Activated gamma-delta T cell treated with anti-CD3 and anti-CD28 coated beads, Interleukin-2, amount 50 U/mL, for 16 hours (primary cell): Measurements from ENCODE around the gene MGST3.
"Not testable (repeated sequence)": the region's sequence is repeated elsewhere in the genome, so short reads cannot be mapped to it uniquely, and the experiment has no call there.

Source experiments
- DNase-seq: peaks from one replicate; pipeline ENCODE4 v3.0.0-alpha.2; 2020; ENCODE audit warnings: low read depth

MGST3 gene

GRCh38 chr1:165630629-165631341 is at the start of gene MGST3:
TSS of gene MGST3 (plus strand) at chr1:165631234. CDS start at chr1:165649848, 18,614 bp downstream.
- DNase-seq = peak; percentile 91

DNA sequence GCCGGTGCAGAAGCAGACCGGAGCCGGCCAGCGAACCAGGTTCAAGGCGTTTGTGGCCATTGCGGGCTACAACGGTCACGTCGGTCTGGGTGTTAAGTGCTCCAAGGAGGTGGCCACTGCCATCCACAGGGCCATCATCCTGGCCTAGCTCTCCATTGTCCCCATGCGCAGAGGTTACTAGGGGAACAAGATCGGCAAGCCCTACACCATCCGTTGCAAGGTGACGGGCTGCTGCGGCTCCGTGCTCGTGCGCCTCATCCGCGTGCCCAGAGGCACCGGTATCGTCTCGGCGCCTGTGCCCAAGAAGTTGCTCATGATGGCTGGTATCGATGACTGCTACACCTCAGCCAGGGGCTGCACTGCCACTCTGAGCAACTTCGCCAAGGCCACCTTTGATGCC is 49.1 kb upstream of the MGST3 start:
- no peak for DNase-seq

DNA sequence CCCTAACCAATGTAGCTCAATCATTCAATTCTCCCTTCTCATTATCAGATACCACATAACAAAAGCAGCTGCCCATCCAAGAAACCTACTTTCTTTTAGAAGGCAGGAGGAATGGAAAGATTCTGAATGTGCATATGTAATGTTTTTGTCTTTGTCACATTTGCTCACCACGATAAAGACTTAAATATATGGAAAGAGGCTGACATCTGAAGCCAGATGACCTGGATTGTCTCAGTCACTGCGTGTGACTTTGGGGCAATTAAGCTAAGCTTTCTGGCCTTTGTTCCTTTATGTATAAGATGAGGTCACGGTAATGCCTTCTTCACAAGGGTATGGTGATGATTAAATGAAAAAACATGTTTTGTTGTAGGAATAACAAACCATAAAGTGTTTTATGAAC is 44.6 kb upstream of the MGST3 start:
- no peak for DNase-seq

DNA sequence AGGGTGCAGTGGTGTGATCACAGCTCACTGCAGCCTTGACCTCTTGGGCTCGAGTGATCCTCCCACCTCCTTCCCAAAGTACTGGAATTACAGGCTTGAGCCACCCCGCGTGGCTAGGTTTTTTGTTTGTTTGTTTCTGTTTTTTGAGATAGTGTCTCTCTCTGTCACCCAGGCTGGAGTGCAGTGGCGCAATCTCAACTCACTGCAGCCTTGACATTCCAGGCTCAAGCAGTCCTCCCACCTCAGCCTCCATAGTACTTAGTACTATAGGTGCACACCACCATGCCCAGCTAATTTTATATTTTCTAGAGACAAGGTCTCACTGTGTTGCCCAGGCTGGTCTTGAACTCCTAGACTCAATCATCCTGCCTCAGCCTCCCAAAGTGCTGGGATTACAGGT is 39.6 kb upstream of the MGST3 start:
- DNase-seq = not testable (repeated sequence)

GRCh38 chr1:165592945-165593823 is 37.9 kb upstream of the MGST3 start:
- peak; percentile 70 for DNase-seq

GRCh38 chr1:165595246-165595938 is 35.6 kb upstream of the MGST3 start:
- no peak for DNase-seq

GRCh38 chr1:165597883-165598675 is 33.0 kb upstream of the MGST3 start:
- DNase-seq = peak; percentile 90

- DNase-seq = no peak
These were observed 32.4 kb upstream of the MGST3 start for GRCh38 chr1:165598676-165599059.

GRCh38 chr1:165600793-165601192 is 30.2 kb upstream of the MGST3 start:
- no peak for DNase-seq

DNA sequence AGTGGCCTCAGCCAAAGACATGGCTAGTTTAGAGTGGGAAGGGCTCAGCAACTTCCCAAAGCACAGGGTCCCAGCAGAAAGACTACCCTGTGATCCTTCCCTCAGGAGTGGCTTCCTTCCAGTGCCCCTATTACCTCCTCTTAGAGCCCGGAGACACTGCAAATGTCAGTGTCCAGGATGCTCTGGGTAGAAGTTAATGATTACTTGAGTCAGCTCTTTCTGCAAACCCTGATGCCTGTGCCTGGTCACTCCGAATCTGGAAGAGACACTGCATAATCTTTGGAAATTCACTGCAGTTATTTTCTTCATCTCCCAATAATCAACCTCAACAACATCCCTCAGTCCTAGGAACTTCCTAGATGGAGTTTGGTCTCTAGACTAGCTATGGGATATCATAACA is 27.2 kb upstream of the MGST3 start:
- DNase-seq = no peak

GRCh38 chr1:165605246-165605645 is 25.8 kb upstream of the MGST3 start:
- no peak for DNase-seq

DNA sequence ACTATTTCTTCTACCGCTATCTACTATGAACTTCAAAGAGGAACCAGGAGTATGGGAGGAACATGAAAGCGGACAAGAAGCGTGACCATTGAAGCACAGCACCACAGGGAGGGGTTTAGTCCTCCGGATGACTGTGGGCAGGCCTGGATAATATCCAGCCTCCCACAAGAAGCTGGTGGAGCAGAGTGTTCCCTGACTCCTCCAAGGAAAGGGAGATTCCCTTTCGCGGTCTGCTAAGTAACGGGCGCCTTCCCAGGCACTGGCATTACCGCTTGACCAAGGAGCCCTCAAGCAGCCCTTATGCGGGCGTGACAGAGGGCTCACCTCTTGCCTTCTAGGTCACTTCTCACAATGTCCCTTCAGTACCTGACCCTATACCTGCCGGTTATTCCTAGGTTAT is 24.4 kb upstream of the MGST3 start:
- DNase-seq = not testable (repeated sequence)

DNA sequence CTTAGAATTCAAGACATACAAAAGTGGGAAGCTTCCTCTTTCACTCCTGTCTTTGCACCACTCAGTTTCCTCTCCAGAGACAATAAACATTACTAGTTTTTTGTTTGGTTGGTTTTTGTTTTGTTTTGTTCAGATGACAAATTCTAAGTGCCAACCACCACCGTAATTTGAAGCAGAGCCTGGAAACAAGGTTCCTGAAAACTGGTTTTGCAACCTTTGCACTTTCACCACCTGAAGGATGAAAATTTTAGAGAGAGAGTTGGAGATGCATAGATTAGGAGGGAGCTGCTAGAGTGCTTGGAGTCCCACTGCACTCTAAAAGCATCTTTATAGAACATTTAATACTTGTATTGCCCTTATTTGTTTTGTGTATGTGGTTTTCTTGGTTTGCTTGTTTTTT is 20.2 kb upstream of the MGST3 start:
- no peak for DNase-seq

DNA sequence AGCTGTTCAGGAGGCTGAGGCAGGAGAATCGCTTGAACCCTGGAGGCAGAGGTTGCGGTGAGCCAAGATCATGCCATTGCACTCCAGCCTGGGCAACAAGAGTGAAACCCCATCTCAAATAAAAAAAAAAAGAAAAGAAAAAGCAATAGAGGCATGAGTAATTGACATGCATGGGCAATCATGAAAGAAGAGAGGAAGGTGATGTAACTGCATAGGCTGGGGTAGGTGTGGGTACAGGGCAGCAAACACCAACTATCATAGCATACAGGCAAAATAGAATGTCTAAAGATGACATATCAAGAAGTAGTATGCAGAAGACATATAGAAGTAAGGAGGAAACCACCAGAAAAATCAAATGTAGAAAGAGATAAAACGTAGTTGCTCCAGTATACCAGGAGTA is 19.0 kb upstream of the MGST3 start:
- no peak for DNase-seq

DNA sequence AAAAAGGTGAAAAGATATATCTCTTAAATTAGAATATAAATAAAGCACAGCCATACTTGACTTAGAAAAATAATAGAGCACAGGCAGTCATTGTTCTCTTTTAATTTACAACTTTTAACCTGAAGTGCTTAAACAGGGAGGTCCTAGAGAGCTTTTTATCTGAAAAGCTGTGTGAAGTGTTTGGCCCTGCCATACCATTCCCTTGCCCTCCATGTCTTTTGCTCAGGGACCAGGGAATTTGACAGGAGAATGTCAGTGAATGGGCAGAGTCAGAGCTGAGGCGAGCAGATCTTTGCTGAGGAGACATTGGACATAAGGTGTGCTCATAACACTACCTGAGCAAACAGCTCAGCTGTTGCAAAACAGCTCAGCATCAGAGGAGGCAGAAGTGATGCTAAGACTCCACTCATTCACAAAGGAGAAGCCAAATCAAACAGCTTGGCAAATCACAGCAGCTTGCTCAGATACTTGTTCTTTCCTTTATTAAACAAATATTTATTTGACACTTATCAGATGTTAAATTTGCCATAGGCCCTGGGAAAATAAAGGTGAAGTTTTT is 14.9 kb upstream of the MGST3 start:
- no peak for DNase-seq

GRCh38 chr1:165616987-165617546 is 14.0 kb upstream of the MGST3 start:
- DNase-seq = no peak

GRCh38 chr1:165619647-165620151 is 11.3 kb upstream of the MGST3 start:
- DNase-seq = no peak

GRCh38 chr1:165623624-165624023 is 7.4 kb upstream of the MGST3 start:
- DNase-seq = no peak

DNA sequence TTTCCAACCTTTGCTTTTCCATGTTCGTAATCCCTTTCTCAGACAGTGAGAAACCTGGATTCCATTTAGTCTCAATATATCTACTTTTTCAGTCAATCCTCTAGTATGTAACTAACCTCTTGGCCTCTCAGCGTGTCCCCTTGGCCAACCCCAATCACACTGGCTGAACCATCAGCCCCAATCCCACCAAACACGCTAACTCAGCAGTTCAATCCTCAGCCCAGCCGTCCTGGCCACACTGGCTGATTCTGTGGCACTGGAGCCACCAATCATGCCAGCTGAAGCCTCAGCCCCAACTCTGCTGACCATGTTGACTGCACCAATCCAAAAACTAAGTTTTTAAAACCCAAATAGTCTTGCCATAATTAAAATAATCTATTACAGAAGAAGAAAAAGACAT is 6.6 kb upstream of the MGST3 start:
- DNase-seq = no peak

GRCh38 chr1:165628147-165628822 is 2.7 kb upstream of the MGST3 start:
- DNase-seq = no peak

DNA sequence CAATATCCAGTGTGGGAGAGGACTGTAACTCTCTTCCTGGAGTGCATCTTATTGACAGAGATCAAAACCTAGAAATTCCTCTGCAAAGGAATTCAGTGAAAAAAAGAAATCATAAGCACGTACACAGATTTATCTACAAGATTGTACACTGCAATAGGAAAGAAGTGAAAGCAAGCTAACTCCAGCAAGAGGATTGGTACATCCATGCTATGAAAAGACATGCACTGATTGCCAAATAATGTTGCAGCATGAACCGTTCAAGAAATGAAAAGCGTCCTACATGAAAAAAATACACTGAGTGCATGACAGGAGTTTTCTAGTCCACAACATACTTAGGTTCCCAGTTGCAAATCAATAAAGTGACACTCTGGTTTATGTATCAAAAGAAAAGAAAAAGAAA is 1.9 kb upstream of the MGST3 start:
- DNase-seq = no peak
